NCI-H146 treated with DMSO at 0.1 percent for 48 hours (cell line): ENCODE results near the gene RIPOR3.

ENCODE experiments used
- DNase-seq: peaks from one replicate; lab custom pipeline; 2025; ENCODE audit not compliant: unreplicated experiment; lab: John Stamatoyannopoulos, UW

The RIPOR3 gene, protein sequence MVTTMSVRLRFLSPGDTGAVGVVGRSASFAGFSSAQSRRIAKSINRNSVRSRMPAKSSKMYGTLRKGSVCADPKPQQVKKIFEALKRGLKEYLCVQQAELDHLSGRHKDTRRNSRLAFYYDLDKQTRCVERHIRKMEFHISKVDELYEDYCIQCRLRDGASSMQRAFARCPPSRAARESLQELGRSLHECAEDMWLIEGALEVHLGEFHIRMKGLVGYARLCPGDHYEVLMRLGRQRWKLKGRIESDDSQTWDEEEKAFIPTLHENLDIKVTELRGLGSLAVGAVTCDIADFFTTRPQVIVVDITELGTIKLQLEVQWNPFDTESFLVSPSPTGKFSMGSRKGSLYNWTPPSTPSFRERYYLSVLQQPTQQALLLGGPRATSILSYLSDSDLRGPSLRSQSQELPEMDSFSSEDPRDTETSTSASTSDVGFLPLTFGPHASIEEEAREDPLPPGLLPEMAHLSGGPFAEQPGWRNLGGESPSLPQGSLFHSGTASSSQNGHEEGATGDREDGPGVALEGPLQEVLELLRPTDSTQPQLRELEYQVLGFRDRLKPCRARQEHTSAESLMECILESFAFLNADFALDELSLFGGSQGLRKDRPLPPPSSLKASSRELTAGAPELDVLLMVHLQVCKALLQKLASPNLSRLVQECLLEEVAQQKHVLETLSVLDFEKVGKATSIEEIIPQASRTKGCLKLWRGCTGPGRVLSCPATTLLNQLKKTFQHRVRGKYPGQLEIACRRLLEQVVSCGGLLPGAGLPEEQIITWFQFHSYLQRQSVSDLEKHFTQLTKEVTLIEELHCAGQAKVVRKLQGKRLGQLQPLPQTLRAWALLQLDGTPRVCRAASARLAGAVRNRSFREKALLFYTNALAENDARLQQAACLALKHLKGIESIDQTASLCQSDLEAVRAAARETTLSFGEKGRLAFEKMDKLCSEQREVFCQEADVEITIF

DNA sequence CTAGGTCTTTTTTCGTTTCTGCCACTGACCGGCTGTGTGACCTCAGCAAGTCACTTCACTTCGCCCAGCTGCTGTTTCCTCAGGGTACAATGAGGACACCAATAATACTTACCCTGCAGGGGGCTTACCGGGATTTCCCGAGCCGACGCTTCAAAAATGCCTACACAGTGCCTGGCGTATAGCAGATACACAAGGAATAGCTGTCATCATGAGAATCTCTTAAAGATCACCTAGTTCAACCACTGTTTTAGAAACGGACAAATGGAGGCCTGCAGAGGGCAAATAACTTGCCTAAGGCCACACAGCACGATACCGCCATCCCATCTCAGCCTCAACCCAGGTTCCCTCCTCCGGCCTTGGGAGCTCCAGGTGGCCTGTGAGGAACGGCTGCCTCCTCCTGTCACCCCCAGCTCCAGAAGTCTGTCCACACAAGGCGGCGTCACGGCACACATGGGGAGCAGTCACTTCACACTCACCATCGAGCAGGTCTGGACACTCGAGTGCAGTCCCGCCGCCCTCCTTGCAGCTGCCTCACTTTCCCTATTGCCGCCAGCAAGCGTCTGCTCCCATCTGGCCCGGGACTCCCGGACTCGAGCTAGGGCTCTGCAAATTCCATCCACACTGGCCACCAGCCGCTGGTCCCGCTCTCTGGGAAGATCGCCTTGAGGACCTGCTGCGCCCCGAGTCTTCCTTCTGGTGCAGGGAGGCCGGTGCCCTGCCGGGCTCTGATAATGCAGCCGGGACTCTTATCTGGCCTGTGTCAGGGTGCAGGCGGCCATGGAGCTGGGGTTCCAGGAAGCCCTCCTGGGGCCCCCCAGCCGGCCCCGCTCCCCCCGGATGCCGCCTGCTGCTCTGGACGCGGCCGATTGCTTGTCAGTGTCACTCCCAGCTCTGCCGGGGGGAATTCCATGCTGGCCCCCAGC lies at the start of gene RIPOR3:
Gene RIPOR3, minus strand, starts transcription at position 893 of the 923 bp plus-strand sequence. Its CDS starts 414 bp downstream, at position 479.
- DNase-seq: no peak

DNA sequence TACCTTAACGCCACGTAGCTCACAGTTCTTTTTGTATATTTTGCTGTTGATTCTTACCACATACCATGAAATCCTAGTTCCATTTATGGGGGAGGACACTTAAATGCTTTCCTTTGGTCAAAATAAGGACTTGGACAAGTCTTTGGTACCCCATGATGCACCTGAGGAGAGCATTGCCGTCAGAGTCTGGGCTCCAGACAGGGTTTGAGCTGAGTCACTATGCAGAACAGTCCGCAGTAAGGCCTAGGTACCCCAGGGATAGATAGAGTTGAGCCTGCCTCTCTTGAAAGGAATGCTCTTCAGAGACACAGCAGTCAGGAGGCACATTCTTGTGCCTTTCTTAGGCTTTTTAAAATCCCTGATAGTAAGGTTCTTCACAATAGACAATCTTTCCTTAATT lies 46.0 kb upstream of the RIPOR3 start:
- DNase-seq: no peak

DNA sequence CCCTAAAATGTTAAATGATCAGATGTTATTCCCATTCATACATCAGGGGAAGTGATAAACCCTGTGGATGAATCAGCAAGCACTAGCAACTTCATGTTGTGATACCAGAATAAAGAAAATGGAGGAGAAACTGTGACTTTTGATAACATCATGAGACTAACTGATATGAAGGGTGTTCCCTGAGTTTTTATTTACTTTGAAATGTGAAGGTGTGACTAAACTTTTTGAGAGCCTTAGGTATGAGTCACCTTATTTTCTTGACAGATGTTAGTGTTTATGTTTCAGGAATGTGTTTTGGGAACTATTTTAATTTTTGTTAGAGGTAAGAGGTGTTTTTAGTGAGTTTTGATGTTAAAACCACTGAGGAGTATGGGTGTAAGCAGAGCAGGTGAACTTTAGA lies 44.5 kb upstream of the RIPOR3 start:
- DNase-seq: no peak

DNA sequence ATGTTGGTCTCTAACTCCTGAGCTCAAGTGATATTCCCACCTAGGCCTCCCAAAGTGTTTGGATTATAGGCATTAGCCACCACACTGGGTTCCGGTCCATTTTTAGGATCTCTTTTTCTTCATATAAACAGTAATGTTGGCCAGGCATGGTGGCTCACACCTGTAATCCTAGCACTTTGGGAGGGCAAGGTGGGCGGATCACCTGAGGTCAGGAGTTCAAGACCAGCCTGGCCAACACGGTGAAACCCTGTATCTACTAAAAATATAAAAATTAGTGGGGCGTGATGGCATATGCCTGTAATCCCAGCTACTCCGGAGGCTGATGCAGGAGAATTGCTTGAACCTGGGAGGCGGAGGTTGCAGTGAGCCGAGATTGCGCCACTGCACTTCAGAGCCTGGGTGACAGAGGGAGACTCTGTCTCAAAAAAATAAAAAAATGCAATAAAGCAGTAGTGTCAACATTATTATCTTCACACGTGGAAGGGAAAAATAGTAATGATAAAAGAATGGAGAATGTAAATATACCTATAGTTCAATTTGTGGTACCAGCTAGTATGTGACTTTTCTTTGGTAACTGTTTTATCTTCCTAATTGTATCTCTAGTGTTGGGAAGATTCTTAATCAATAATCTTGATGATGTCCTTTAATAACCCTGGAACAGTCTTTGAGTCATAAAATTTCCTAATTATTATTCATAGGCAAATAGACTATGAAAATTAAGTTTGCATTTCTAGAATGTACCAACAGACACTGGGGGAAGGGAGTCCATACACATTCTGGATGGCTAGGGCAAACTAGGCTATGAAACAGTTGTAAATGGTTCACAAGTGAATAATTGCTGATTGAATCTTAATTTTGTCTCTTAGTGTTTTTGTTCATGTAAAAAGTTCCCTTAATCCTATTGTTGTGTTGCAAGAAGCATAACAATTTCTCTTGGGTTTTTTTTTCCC lies 43.7 kb upstream of the RIPOR3 start:
- DNase-seq: no peak

DNA sequence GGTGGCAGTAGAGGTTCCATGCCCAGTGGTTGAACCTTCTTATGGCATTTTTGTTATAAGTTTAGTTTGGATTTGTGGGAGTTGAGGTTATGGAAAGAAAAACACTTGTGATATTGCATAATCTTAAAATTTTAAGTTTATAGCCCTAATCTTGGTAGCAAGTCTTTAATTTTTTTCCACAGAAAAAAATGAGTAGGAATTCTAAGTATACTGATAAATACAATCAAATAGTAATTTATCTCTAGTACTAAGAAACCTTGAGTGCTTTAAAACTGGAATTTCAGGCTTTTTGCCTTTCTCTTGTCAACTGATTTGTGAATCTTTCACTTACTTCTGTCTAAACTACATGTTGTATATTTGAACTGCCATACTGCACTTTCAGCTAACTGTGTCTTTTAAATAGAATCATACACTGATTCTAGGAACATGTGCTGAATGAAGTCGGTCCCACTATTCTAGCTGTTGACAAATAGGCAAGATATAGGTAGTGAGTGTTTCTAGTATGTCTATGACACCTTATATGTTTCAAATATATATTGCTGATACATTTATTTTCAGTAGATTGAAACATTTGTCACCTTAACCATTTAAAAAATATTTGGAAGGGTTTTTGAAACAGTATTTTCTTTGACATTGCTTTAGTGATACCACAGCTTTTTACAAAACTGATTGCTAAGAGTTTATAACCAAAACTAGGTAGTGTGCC lies 42.5 kb upstream of the RIPOR3 start:
- DNase-seq: no peak

DNA sequence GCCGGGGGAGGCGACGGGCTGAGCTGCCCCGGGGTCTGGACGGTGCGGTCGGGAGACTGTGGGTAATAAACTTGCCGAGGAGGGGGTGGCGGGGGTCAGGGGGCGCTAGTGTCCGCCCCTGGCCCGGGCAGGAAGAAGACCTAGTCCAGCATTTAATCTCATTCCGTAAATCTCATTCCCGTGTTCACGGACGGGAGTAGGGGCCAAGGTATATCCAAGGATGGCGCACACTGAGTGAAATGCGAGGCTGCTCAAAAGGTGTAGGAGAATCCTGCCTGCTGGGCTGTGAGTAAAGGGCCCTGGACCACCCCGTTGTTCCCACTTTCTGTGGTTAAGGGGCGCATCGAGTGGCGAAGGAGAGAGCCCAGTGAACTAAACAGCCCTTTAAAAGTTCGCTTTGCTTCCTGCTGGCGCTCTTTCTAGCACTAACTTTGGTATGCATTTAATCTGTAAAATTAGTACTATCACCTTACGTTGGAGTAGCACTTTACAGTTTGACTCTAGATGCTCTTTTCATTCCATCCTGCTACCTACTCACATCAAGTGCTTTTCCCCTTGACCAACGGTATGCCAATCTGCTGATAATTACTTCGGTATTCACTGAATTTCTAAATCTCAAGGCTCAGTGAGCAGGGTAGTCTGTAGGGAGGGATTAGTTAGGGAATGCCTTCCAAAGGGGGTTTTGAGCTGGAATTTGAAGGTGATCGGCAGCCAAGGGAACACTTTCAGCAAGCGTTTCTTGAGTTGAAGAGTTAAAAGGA lies 40.8 kb upstream of the RIPOR3 start:
- DNase-seq: peak; percentile 30

DNA sequence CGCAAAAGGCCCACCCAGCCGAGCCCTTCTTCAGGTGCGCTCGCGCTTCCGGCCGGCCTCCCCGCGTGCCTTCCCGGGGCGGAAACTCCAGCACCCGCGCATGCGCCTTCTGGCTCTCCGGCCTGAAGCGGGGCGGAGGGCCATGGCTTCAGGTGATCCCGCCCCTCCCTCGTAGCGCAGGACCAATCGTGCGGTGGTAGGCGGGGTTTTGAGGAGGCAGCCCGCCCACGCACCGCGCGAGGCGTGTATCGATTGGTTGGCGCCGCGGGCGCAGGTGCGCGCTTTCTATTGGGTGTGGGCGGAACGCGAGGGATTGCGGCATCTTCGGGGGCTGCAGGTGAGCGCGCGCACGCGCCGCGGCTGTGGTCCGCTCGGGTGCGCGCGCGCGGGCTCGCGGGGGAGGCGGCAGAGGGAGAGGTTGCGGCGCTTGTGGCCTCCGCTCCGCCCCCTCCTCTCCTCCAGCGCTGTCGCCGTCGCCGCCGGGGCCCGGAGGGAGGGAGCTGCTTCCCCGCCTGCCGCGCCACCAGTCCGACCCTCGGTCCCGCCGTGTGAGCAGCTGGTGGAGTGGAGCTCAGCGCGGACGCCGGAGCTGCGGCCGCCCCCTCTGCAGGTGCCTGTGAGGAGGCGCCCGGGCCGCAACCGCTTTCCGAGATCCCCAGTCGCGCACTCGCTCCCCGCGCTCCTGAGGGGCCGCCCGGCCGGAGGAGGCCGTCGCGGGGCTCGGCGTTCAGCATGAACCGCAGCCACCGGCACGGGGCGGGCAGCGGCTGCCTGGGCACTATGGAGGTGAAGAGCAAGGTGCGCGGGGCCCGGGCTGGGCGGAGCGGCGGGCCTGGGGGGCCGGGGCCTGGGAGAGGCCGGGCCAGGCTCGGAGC lies 40.0 kb upstream of the RIPOR3 start, which contains the start of gene PARD6B:
Gene PARD6B, plus strand, starts transcription at position 526 of the 875 bp plus-strand sequence. Its CDS starts 207 bp downstream, at position 733.
- DNase-seq: peak; percentile 98

DNA sequence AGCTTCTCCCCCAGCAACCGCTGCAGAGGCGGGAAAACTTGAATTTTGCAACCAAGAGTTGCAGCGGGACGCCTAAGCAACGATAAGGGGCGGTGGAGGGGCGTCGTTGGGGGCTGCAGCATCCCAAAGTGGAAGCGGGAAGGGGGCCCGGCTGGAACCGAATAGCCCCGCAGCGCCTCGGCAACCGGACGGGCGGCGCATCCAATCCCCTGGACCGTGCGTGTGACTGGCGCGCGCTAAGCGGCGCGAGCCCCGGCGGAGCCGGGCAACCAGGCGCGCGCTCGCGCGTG lies 39.4 kb upstream of the RIPOR3 start:
- DNase-seq: no peak

DNA sequence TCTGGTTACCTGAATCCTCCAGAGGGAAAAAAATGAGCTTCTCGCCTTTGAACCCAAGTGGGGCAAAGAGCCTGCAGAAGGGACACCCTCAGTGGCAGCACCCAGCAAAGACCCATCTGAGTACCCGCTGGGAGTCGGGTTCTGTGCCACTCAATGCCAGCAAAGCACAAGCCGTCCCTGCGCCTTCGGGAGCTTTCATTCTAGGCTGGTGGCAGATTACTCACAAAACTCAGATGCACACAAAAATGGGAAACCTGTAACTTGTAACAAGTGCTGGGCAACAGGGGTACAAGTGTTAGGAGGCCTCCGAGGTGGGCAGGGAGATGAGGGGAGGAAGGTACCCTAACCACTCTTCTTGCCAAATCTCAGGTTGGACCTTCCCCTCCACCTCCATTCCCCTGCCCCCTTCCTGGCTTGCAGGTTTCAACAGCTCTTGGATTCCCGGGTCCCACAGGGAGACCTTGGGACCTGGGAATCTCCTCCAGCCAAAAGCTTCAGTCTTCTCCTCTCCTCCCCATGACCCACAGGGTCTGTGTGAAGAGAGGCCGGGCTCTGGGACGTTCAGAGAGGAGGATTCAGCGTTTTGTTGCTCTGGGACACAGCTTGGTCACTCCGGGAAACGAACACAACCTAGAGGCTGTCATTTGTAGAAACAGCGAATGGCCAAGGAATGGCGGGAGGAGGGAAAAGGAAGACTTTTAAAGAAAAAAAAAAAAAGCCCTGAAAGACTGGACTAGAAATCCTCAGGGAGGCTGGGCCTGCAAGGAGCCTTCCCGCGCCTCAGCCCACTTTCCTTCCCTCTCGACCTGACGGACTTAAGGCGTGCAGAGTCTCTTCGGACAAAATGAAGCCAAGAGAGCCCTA lies 38.8 kb upstream of the RIPOR3 start:
- peak; percentile 16 for DNase-seq

DNA sequence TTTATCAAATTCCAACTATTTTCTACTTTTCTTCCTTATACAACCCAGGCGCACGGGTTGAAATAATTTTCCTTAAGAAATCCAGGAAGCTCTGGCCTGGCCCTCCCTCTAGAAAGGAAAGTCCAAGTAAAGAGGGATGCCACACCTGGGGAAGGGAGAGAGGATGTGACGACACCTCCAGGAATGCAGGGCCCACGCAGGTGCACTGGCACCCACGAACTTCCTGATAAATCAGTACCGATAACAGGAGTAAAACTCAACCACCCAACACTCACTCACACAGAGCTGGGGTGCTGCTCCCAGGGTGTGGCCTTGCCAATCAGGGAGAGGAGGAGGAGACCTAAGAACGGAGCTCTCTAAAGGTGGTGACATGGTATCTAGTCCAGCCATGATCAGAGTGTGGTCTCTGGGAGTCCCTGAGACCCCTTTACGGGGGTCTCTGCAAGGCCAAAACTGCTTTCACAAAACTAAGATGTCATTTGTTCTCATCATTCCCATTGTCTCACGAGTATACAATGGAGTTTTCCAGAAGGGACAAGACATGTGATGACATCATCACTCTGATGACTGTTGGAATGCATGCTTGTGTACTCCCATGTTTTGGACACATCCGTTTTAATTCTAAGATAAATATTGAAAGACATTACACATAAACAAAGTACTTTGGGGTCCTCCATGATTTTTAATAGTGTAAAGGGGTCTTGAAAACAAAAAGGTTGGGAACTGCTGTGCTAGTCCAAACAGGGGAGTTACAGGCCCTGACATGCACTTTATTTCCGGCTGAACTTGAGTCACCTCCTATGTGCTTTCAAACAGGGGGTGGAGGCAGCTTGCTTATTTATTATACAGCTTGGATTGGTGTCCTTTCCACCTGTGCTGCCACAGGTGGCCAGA lies 37.9 kb upstream of the RIPOR3 start:
- no peak for DNase-seq

DNA sequence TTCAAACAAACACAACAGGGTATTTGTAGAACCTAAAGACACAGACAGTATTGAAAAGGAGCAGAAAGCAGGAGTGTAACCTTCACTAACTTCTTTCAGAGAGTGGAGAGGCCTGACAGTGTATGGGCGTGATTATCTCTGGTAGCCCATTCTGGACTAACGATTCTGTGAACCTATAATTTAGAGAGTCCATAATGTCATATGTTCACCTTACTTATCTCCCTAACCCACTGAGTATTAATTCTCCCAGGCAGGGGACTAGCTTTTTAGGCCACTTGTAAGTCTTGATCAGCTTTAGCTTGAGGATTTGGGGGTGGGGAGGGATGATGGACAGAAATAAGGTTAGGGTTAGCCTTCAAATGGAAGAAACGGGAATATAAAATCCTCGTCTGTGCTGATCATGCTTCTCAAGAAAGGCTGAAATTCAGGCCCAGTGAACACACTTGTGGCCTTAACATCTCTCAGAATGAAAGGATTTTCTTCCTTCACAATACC lies 37.2 kb upstream of the RIPOR3 start:
- no peak for DNase-seq

DNA sequence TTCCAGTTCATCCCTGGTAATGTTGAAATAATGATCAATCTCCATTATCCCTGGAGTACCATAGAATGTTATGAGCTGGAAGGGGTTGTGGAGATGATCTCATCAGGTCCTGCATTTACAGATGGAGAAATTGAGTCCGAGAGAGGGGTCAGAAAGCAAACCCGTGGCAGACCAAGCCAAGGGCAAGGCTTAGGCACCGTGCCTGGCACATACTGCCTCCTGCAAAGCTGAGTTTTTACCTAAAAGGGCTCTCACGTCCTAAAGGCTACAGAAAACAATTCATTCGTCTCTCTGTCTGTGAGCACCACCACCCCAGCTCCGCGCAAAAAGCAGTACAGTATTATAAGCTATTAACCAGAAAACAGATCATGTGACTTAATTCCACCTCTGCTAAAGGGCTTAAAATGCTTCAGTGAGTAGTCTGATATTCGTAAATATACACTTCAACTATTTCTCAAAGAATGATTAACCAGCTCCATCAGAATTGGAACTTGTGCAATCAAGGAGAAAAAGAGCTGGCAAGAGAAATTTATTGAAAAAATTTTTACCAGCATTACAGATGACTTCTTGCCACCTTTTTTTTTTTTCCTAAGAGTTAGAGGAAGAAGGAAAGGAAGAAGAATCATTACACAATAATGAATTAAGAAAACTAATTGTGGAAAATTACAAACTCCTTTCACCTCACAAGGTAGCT lies 36.6 kb upstream of the RIPOR3 start:
- no peak for DNase-seq

DNA sequence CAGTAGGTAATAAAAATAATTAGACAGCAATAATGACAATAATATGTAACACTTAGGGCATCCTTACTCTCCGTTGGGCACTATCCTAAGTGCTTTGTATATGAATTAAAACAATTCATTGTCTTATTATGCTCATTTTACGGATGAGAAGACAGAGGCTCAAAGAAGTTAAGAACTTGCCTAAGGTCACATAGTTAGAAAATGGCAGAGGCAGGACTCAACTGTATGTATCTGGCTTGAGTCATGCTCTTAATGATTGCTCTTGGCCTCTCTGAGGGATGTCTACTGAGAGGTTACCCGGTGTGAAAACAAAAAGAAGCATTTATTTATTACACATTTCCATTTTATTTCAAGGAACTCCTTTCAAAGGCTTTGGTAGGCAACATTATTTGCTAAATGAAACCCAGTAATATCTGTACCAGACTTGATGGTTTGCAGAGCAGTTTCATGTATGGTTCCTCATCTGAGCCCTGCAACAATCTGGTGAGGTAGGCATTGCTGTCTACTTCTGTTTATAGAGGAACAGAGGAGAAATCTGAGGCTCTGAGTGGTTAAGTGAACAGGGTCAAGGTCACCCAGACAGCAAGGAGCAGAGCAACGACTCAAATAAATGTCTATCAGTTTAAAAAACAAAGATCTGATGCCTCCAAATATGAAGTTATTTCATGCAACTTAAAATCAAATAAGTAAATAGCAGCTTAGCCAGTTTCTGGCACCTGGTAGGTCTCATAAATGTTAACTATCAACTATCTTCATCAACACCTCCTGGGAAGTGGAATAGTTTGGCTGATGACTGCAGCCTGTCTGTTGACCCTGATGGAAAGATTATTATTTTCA lies 35.8 kb upstream of the RIPOR3 start:
- DNase-seq: no peak

DNA sequence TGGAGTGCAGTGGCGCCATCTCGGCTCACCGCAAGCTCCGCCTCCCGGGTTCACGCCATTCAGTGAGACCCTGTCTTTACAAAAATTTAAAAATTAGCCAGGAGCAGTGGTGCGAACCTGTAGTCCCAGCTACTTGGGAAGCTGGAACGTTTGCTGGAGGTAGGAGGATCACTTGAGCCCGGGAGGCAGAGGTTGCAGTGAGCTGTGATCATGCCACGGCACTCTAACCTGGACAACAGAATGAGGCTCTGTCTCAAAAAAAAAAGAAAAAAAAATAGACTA lies 34.3 kb upstream of the RIPOR3 start:
- no peak for DNase-seq
